ENCODE measurements around the gene TTLL13.
"Not testable (repeated sequence)": the region's sequence is repeated elsewhere in the genome, so short reads cannot be mapped to it uniquely, and the experiment has no call there.

TTLL13 gene

DNA sequence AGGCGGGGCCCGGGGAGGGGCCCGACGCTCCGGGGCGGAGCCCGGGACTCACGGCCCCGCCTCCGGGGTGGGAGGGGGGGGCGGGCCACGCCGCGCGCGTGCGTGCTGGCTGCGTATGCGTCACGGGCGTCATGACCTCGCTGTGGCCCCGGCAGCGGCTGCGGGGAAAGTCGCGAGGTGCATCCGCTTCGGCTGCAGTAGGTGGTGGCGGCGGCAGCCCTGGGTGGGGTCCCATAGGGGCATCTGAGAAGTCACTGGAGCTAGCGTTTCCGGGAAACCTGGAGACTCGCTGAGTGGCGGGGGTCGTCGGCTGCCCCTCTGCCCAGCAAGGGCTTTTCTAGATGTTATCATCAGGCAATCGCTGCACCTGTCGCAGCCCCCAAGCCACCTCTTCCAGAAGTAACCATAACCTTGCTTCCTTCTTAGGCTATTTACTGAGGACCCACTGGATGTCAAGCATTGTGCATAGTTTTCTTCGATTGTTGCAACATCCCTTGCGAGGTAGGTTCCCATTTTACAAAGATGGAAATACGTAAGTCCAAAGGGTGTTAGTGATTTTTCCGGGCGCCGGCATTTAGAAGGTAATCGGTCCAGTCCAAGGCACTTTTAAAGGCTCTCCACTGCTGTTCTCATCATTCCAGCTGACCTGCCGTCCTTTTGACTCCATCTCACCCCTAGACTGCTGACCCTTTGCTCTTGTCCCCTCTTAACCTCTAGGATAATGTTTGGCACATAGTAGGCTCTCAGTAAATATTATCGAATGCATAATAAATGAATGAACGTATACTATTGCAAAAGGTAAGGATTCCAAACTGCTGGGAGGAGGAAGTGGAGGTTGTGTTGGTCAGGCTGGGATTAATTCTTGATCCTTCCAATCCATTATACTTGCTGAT is 15.0 kb upstream of the TTLL13 start, which contains the start of gene GDPGP1:
Gene GDPGP1, plus strand, starts transcription at position 114 of the 893 bp plus-strand sequence. CDS start 6,700 bp downstream, outside the sequence.
- peak; percentile 80 to 92 for DNase-seq (ENCODE audit: low read depth in 2 of 2, low spot score in 1 of 2)

DNA sequence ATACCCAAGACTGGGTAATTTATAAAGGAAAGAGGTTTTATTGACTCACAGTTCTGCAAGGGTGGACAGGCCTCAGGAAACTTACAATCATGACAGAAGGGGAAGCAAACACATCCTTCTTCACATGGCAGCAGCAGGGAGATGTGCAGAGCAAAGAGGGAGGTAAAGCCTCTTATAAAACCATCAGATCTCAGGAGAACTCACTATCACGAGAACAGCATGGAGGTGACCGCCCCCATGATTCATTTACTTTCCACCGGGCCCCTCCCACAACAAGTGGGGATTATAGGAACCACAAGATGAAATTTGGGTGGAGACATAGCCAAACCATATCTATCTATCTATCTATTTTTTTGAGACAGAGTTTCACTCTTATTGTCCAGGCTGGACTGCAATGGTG is 10.0 kb upstream of the TTLL13 start:
- DNase-seq (ENCODE audit: low read depth in 2 of 2, low spot score in 1 of 2), result no peak

DNA sequence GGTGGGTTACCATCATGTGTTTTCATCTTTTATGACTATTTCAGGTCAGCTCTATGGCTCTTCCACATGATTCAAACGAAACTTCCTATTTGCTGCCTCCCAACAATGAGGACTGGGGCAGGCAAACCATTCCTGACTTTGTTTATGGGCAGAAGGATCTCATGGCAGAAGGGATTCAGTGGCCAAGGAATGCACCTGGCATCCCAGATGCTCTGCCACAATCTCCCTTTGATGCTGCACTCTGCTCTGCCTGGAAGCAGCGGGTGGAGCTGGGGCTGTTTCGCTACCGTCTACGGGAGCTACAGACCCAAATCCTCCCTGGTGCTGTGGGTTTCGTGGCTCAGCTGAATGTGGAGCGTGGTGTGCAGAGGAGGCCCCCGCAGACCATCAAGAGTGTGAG is 8.5 kb upstream of the TTLL13 start:
- DNase-seq (ENCODE audit: low read depth in 2 of 2, low spot score in 1 of 2), result no peak

- DNase-seq (ENCODE audit: low read depth in 2 of 2, low spot score in 1 of 2), result no peak
Observed at GRCh38 chr15:90241343-90242192, 7.8 kb upstream of the TTLL13 start.

- no peak for DNase-seq (ENCODE audit: low read depth in 2 of 2, low spot score in 1 of 2)
Observed at GRCh38 chr15:90243943-90244639, 5.3 kb upstream of the TTLL13 start.

GRCh38 chr15:90248789-90249202 is 560 bp upstream of the TTLL13 start:
- no peak for DNase-seq (ENCODE audit: low read depth in 2 of 2, low spot score in 1 of 2)

DNA sequence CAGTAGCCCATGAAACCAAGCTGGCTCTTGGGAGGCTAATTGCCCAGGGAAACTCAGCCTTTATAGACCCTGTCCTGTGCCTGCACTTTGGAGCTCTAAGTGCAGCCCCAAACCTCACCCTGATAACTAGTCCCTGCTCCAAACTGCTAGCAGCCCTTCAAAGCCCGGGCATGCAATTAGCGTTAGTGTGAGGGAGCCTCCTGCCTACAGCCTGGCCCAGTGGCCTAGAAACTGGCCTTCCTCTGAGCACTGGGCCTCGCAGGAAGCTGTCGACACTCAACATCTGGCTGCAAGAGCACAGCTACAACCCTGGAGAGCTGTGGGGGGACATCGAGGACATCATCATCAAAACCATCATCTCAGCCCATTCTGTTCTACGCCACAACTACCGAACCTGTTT is 8.4 kb downstream of the TTLL13 start:
- no peak for DNase-seq (ENCODE audit: low read depth in 2 of 2, low spot score in 1 of 2)

DNA sequence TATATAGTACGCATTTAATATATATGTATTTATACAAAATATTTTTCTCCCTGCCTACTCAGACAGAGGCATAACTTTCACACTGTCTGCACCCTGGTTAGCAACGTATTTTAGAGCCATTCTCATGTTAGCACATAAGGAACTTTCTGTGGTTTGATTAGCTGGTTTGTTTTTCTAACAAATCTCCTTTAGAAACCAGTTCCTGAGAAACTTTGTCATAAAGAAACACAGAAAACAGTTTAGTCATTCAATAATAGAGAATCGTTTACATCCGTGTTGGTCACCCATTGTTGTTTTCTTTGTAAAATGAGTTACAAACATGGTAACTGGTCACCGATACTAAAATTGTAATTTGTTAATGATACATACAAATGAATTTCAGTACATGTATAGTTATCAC is 10.2 kb downstream of the TTLL13 start:
- DNase-seq (ENCODE audit: low read depth in 2 of 2, low spot score in 1 of 2), result no peak

GRCh38 chr15:90260731-90261130 is 11.4 kb downstream of the TTLL13 start:
- not testable (repeated sequence) for DNase-seq (ENCODE audit: low read depth in 2 of 2, low spot score in 1 of 2)

DNA sequence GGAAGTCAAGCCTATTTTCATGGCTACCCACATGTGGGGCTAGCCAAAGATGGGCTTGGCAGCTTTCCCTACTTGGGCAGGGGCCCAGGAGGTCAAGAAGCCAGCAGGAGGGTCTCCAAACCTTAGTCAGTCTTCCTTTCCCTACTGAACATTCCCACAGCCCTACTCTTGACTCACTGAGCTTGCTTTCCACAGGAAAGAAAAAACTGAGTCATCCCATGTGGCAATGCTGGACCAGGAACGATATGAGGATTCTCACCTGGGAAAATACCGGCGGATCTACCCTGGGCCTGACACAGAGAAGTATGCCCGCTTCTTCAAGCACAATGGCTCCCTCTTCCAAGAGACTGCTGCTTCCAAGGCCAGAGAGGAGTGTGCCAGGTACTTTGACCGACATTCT is 12.5 kb downstream of the TTLL13 start:
- DNase-seq (ENCODE audit: low read depth in 2 of 2, low spot score in 1 of 2), result no peak

DNA sequence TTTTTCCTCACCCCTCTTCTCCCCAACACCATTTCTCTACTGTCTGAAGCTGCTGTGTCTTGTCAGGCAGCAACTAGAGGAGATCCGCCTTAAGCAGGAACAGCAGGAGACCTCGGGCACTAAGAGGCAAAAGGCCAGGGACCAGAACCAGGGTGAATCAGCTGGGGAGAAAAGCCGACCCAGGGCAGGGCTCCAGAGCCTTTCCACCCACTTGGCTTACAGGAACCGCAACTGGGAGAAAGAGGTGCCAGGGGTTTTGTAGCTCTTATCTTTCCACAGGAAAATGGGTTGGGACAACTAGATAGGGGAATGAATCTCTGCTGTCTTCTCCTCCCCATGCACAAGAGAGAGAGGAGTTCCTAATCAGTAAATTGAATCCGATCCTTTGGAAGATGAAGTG is 13.1 kb downstream of the TTLL13 start:
- DNase-seq (ENCODE audit: low read depth in 2 of 2, low spot score in 1 of 2), result no peak

- no peak for DNase-seq (ENCODE audit: low read depth in 2 of 2, low spot score in 1 of 2)
Observed at GRCh38 chr15:90264671-90265070, 15.3 kb downstream of the TTLL13 start.

DNA sequence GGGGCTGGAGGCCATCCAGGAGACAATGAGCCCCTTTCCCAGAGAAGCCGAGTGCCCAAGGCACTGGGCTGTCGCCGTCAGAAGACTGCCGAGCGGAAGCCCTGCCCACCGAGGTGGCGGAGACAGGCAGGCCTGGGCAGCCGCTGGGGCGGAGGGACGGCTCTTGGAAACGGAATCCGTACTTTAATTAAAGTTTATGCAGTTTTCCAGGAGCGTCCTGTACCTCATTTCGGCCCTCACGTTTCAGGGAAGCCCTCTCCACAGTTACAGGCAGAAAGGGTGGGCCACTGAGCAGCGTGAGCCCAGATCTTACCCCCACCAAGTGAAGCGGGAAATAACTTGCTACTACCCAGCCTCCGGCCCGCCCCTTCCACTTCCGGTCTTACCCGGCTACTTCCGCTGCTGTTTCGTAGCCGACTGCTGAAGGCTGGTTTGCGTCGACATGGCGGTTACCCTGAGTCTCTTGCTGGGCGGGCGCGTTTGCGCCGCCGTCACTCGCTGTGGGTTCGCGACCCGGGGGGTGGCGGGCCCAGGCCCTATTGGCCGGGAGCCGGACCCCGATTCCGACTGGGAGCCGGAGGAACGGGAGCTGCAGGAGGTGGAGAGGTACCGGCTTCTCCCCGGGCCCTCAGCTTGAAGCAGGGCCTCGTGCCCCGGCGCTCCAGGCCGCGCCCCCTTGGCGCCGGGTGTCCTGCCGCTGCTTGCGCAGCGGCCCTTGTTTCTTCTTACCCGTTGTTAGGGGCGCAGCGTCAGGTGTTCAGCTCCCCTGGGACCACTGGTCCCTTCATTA is 16.1 kb downstream of the TTLL13 start, which contains the start of gene NGRN:
Gene NGRN, plus strand, starts transcription at position 402 of the 790 bp plus-strand sequence. Its CDS starts 41 bp downstream, at position 443.
- peak; percentile 78 to 84 for DNase-seq (ENCODE audit: low read depth in 2 of 2, low spot score in 1 of 2)

- peak in 1 of 2 donors; percentile 8 for DNase-seq (ENCODE audit: low read depth in 2 of 2, low spot score in 1 of 2)
Observed at GRCh38 chr15:90266061-90266431, 16.7 kb downstream of the TTLL13 start.

GRCh38 chr15:90266485-90266884 is 17.1 kb downstream of the TTLL13 start:
- DNase-seq (ENCODE audit: low read depth in 2 of 2, low spot score in 1 of 2), result no peak

DNA sequence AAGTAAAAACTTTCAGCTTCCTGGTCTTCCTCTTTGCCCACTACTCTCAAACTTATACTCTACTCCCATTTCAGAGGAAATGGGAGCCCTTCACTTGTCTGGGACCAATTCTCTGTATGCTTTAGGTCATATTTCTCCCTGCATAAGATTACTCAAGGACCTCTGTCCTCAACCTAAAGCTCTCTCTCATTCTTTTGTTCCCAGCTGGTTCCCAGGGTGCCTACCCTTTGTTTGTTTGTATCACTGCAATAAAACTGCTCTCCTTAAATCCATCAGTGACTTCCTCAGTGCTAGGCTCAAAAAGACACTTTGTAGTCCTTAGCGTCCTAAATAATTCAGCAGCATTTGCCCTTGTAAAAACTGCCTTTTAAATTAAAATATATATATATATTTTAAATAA is 19.1 kb downstream of the TTLL13 start:
- DNase-seq (ENCODE audit: low read depth in 2 of 2, low spot score in 1 of 2), result no peak

DNA sequence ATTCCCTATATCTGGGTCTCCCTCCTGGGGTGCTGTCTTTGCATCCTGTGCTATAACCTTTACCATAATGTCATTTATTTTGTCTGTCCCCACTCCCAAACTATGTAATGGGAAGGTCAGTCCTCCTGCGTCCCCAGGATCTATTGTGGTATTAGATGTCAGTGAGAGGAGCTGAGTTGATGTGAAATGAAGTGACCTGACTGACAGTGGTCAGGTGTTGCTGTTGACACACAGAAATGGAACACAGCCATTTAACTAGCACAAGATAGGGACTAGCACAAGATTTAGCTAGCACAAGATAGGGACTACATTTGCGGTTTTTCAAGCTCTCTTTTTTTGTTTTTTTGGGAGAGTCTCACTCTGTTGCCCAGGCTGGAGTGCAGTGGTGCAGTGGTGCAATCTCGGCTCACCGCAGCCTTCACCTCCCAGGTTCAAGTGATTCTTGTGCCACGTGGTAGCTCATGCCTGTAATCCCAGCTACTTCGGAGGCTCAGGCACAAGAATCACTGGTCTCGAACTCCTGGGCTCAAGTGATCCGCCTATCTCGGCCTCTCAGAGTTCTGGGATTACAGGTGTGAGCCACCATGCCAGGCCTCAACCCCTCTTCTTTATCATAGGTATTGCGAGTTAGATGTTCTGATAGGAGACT is 21.3 kb downstream of the TTLL13 start:
- no peak for DNase-seq (ENCODE audit: low read depth in 2 of 2, low spot score in 1 of 2)

GRCh38 chr15:90271459-90272166 is 22.3 kb downstream of the TTLL13 start:
- DNase-seq (ENCODE audit: low read depth in 2 of 2, low spot score in 1 of 2), result no peak

- DNase-seq (ENCODE audit: low read depth in 2 of 2, low spot score in 1 of 2), result not testable (repeated sequence)
Observed at GRCh38 chr15:90278467-90278866, 29.1 kb downstream of the TTLL13 start.

Data from stimulated activated CD8-positive, alpha-beta memory T cell treated with anti-CD3 and anti-CD28 coated beads, Interleukin-4, amount 100 ng/mL, for 1 hour (primary cell).